KG1 (cell line): ENCODE measurements around the gene LCAT.
A peak's percentile ranks its signal among the peaks of the same experiment; 100 is the strongest.
"Not testable (repeated sequence)": the region's sequence is repeated elsewhere in the genome, so short reads cannot be mapped to it uniquely, and the experiment has no call there.

Source experiments
- DNase-seq: peaks from one replicate; lab custom pipeline; 2025; lab: John Stamatoyannopoulos, UW

The LCAT gene

DNA sequence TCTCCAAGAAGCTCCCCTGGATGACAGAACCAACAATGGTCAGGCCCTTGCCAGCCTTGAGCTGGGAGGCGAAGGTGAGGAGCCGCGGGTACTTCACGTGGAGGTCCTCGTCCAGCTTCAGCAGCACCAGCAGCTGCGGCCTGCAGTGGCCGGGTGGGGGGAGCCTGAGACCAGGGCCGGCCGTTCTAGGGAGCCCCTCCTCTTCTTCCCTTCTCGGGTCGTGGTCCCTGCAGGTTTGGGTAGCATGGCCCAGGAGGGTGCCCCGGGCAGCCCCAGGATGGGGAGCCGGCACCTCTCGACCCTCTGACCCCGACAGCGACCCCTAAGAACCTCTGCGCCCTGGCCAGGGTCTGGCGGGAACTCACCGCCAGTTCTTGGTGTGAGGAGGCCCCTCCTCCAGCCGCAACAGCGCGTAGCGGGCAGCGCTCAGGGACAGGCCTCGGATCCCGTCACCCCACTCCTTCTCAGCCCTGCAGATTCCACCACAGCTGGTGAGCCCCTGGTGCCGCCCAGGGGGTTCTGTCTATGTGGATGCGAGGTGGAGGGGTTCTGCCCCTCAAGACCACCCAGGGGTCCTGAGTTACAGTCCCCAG lies 3.1 kb upstream of the LCAT start:
- DNase-seq = no peak

DNA sequence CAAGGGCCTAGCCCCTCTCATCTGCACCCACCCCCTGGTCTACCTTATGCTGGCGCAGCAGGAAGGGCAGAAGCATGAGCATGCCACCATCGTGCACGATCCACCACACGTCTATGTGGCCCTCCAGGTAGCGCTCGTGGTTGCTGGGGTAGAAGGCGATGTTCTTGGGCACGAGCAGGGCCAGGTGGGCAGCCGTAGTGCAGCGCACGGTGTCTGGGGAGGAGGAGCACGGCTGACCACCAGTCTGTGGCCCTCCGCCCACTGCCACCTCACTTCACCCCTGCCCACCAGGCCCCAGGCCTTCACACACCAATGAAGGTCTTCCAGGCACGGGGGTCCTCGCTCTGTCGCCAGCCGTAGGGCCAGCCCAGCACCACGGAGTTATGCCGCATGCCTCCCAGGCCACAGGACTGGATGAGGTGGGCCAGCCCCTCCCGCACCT lies 2.2 kb upstream of the LCAT start:
- no peak for DNase-seq

DNA sequence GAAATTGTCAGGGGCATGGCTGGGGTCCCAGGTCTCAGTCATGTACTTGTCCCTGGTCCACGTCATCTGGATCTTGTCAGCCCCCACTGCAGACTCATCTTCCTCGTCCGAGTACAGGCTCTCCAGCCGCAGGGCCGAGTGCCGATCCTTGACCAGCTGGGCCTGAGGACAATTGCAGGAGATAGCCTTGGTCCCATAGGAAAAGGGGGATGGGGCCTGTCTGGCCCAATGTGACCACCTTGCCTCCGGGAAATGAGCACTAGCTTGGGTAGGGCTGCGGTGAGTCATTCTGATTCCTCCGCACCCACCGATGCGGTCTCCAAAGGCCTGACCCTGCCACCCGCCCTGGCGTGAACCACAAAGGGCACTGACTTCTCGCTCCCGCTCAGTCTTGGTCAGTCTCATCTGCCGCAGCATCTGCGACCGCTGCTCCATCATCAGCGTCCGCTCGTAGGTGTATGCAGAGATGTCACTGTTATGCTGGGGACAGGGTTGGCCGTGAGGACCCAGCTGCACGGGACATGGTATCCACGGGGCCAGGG lies 1.5 kb upstream of the LCAT start:
- DNase-seq = no peak

DNA sequence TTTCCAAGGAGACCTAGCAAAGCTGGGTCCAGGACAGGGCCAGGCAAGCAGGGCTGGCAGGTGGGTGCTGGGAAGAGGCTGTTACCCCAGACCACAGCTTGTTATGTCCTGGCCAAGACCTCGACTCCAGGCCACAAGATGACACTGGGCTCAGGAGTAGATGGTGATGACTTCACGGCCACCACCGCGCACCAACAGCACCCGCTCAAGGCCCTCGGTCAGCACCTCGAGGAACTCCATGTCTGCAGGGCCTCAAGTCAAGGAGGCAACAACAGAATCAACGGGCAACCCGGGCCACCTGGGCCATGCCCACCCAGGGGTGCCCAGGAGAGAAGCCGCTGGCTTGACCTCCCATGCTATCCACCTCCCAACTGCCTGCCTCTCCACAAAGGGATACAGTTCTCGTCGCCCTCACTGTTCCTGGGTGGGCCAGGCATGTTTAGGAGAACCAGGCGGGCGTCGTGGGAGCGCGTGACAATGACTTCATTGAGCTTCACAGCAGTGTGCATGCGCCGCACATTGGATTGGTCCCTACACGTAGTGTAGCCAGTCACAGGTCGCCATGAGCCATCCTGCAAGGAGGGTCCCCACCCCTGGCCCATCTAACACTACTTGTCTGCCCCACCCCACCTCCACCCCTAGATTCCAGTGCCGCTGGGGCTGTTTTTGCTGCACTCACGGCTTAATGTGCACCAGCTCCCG lies 921 bp upstream of the LCAT start:
- no peak for DNase-seq

- DNase-seq = no peak
Observed at GRCh38 chr16:67943256-67943618, 683 bp downstream of the LCAT start.

- DNase-seq = no peak
Observed at GRCh38 chr16:67942510-67943255, 1.2 kb downstream of the LCAT start.

GRCh38 chr16:67942200-67942509 lies 1.8 kb downstream of the LCAT start:
- DNase-seq = no peak

DNA sequence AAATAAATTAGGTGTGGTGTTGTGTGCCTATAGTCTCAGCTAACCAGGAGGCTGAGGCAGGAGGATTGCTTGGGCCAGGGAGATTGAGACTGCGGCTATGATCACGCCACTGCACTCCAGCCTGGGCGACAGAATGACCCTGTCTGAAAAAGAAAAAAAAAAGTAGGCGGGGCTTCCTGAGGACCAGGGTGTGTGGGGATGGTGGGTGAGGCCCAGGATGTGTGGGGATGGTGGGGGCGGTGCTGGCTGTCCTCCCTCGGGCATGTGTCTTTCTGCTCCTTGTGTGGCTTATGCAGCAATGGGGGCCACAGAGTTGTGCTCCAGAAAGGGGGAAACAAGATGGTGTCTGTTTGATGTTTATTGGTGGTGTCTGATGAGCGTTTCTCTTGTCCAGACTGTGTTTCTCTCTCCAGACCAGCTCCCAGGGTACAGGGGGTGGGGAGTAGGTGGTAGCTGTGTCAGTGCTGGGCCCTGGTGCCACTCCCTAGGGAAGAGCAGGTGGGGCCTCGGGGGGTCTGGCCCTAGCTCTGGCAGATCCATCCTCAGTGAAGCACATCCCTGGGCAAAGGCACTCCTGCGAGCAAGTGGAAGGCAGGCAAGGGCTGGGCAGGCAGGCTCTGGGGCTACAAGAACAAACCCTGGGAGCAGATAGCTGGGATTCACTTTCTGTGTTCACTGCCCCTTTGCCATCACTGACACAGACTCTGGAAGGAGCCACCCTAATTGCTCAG lies 2.3 kb downstream of the LCAT start:
- DNase-seq = no peak

- no peak for DNase-seq
Observed at GRCh38 chr16:67940446-67941089, 3.4 kb downstream of the LCAT start.

DNA sequence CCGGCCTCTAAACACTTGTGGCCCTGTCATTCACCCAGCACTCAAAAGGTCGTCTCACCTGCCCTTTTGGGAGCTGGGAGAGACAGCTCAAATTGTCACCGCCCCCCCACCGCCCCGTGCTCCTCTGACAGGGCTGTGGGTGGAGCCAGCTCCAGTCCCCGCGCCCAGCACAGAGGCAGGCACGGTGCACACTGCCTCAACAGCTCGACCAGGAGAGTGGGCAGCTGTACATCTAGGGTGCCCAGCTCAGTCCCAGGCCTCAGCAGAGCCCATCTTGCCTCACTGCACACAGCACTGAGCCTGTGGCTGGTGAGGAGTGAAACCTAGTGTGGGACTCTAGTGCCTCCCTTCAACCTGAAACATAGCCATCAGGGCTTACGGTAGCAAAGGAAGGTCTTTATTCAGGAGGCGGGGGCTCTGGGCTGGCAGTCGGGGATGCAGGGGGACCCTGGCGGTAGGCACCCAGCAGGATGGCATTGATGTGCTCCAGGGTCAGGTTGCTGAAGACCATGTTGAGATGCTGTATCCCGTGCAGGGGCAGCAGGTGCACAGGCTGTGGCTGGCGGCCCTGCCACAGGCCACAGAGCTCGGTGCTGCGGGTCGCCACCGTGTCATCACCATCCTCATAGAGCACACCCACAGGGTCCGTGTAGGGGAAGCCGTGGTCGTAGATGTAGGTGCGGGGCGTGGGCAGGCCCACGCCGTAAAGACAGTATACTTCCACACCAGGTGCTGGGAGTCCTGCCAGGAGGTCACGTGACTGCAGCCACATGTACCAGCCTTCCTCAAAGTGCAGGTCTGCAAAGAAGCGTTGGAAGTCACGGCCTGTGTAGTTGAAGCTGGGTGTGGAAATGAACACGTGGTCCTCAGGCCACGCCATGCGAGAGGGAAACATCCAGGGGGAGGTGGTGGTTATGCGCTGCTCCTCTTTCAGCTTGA lies 4.1 kb downstream of the LCAT start:
- no peak for DNase-seq

DNA sequence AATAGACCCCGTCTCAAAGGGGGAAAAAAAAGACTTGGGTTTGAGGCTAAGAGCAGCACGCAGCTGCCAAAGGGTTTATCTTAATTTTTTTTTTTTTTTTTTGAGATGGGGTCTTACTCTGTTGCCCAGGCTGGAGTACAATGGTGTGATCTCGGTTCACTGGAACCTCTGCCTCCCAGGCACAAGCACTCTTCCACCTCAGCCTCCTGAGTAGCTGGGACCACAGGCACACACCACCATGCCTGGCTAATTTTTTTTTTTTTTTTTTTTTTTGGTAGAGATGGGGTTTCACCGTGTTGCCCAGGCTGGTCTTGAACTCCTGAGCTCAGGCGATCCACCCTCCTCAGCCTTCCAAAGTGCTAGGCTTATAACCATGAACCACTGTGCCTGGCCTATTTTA lies 6.2 kb downstream of the LCAT start:
- DNase-seq = not testable (repeated sequence)

DNA sequence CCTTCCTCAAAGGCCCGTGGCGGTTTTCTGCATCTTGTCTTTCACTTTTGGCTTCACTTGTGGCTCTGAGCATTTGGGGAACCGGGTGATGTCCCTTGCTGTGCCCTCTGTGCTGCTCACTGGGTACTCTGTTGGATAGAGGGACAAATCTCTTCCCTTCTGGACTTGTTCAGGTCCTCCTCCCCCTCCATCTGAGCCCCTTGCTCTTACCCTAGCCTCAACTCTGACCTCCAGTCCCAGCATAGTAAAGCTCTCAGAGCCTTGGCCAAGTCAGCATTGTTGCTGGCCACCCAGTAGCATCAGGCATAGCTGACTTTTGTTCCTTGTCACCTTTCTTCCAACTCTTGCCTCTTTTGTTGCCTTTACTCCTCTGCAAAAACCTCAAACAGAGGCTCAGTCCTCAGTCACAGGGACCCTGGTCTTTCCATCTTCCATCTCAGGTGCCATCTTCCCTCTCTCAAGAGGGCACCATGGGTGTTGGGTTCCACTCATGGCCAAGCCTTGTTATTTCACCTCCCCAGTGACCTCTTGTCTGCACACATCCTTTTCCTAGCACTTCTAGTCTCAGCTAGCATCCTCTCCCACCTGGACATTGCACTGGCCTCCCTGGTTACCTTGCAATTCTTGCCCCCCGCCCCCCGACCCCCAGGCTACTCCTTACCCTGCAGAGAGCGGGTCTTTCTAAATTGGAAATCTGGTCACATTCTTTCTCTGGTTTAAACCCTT lies 6.9 kb downstream of the LCAT start:
- DNase-seq = peak; percentile 84

DNA sequence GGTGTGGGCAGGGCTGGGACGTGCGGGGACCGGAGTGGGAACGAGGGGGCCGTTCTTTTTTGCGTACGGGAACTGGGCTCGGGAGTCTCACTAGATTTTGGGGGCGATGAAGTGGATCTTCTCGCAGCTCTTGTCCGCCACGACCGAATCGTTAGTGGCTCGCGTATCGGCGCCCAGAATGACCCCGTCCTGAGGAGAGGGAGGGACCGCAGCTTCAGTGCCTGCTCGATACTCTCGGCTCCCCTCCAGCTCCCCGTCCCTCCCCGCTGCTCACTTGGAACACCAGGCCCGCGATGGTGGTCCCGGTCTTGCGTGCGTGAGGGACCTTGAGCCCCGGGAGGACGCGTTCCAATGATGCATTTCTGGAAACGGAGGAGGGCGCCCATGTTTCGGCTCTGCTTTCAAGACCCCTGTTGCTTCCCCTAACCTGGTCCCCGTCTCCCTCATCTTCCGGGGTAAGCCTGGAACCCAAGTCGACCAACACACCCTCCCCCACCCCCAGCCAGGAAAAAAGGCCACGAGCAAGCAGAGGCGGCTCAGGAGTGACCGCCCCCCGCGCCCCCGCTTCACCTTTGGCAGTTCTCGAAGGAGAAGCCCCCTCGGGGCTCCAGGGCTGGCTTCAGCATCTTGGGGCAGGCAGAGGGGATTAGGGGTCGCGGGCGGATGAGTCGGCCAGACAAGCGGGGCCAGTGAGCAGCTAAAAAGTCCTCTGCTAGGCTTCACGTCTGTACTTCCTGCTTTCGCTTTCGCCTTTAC lies 7.6 kb downstream of the LCAT start, which contains the start of gene PSMB10:
Gene PSMB10 (minus strand): TSS at position 727 of the 756 bp plus-strand sequence. CDS start 101 bp downstream, at position 626.
- DNase-seq = no peak

GRCh38 chr16:67935402-67936123 lies 8.4 kb downstream of the LCAT start:
- DNase-seq = peak; percentile 65

DNA sequence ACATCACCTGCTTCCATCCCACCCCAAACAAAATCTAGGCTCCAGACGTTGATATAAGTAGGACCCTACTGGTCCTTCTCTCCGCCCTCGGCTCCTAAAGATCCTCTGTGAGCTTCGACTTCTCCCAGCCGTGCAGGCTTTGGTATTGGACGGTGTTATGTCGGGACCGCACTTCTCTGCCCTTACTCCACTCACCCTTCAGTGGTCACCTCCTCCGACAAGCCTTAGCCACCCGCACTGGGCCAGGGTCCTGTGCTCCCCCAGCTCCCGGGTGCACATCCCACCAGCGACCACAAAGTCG lies 8.9 kb downstream of the LCAT start:
- DNase-seq = no peak

GRCh38 chr16:67934306-67935100 lies 9.4 kb downstream of the LCAT start:
- no peak for DNase-seq

GRCh38 chr16:67933805-67934204 lies 10.1 kb downstream of the LCAT start:
- no peak for DNase-seq

DNA sequence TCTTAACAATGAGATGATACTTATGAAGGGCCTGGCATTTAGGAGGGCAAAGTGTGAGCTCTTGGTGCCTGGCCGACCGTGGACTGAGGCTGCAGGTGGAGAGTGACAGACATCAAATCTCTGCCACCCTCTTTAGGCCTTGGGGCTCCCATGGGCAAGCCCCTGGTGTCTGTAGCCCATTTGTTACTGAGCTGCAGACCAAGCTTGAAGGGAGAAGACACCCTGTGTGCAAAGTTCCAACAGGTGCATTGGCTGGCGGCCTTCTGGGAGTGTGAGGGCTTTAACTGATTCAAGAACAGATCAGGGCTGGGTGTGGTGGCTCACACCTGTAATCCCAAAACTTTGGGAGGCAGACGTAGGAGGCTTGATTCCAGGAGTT lies 11.5 kb downstream of the LCAT start:
- no peak for DNase-seq
